ENCODE data around the gene CORIN.

CORIN gene

DNA sequence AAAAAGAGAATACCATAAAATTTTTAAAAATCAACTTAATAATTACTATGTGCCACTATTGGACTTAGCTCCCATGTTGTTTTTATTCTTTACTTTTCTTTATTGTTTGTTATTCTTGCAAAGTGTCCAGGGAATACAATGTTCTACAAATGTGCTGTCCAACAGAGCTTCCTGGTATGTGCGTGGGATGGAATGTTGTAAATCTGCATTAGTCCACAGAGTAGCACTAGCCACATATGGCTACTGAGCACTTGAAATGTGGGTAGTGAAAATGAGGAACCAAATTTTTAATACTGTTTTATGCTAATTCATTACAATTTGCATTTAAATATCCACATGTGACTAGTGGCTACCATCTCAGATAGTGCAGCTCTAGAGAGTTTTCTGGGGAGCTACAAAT lies 14.3 kb upstream of the CORIN start:
- Histone ChIP-seq H3K9ac (ENCODE audit: low read length) (no peak overlapping the region), H3K4me3 (ENCODE audit: low read length) (no peak overlapping the region), H3K4me1 (ENCODE audit: low read length) (no peaks in the 10 kb centered on the region), H3K4me2 (ENCODE audit: low read length) (no peak overlapping the region), H3K36me3 (replicated peaks; ENCODE audit: low read depth, low read length) (peaks cover 36% of the 10 kb centered on the region), H2AFZ (ENCODE audit: low read depth, low read length) (no peak overlapping the region), H3K27ac (ENCODE audit: low read length) (no peak overlapping the region), H3K9me3 (ENCODE audit: insufficient read depth, low read length) (no peaks in the 10 kb centered on the region), H3K27me3 (ENCODE audit: low read depth, low read length) (no peaks in the 10 kb centered on the region), H4K20me1 (ENCODE audit: insufficient read depth, low read length) (no peaks in the 10 kb centered on the region), H3K79me2 (ENCODE audit: low read length) (no peaks in the 10 kb centered on the region)
- TF ChIP-seq, protein P1, sequence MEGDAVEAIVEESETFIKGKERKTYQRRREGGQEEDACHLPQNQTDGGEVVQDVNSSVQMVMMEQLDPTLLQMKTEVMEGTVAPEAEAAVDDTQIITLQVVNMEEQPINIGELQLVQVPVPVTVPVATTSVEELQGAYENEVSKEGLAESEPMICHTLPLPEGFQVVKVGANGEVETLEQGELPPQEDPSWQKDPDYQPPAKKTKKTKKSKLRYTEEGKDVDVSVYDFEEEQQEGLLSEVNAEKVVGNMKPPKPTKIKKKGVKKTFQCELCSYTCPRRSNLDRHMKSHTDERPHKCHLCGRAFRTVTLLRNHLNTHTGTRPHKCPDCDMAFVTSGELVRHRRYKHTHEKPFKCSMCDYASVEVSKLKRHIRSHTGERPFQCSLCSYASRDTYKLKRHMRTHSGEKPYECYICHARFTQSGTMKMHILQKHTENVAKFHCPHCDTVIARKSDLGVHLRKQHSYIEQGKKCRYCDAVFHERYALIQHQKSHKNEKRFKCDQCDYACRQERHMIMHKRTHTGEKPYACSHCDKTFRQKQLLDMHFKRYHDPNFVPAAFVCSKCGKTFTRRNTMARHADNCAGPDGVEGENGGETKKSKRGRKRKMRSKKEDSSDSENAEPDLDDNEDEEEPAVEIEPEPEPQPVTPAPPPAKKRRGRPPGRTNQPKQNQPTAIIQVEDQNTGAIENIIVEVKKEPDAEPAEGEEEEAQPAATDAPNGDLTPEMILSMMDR (IDR thresholded peaks at IDR 0.05; ENCODE audit: low read depth, low read length) = no peak
- TF ChIP-seq EZH2phosphoT487 (IDR thresholded peaks at IDR 0.05; ENCODE audit: low read depth) = no peak

DNA sequence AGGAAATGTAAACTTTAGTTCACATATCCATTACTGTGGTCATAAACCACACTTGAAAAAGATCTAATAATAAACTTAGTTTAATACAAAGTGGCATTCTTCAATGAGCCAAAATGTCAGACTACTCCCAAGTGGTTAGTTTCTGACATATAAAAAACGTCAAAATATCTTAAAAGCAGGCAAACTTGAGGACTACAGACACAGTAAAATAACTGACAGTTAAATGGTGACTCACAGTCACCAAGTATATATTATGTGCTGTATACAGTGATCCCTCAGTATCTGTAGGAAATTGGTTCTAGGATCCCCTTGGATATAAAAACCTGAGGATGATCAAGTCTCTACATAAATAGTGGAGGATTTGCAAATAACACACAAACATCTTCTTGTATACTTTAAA lies 11.6 kb upstream of the CORIN start:
- H3K27ac ChIP-seq (ENCODE audit: low read length) = no peak overlapping the region
- no peak overlapping the region for H3K4me3 ChIP-seq (ENCODE audit: low read length)
- no peaks in the 10 kb centered on the region for H3K79me2 ChIP-seq (ENCODE audit: low read length)
- peaks cover 34% of the 10 kb centered on the region for H3K36me3 ChIP-seq (replicated peaks; ENCODE audit: low read depth, low read length)
- no peaks in the 10 kb centered on the region for H3K4me1 ChIP-seq (ENCODE audit: low read length)
- no peak overlapping the region for H3K9ac ChIP-seq (ENCODE audit: low read length)
- no peak for TF ChIP-seq EZH2phosphoT487 (IDR thresholded peaks at IDR 0.05; ENCODE audit: low read depth)
- TF ChIP-seq, protein P1 (IDR thresholded peaks at IDR 0.05; ENCODE audit: low read depth, low read length) = no peak
- H3K9me3 ChIP-seq (ENCODE audit: insufficient read depth, low read length) = no peaks in the 10 kb centered on the region
- no peak overlapping the region for H3K4me2 ChIP-seq (ENCODE audit: low read length)
- H4K20me1 ChIP-seq (ENCODE audit: insufficient read depth, low read length) = no peaks in the 10 kb centered on the region
- no peaks in the 10 kb centered on the region for H3K27me3 ChIP-seq (ENCODE audit: low read depth, low read length)
- H2AFZ ChIP-seq (ENCODE audit: low read depth, low read length) = no peak overlapping the region

DNA sequence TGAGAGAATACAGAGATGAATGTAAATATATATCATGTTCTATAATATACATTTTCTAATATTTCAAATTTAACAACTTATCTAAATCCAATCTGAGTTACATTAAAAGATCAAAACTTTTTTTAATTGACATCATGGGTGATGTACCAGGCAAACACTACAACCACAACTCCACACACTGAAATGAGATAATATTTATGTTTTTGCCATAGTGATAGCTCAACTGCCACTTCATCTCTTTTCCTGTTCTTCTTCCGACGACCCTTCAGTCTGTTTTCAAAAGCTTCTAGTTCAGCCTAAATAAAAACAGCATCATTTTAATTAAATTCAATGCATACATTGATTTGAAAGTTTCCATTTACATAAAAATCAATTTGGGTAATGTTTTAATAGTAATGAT lies 10.2 kb upstream of the CORIN start:
- Histone ChIP-seq H3K36me3 (replicated peaks; ENCODE audit: low read depth, low read length) (peaks cover 38% of the 10 kb centered on the region), H3K27me3 (ENCODE audit: low read depth, low read length) (no peaks in the 10 kb centered on the region), H3K79me2 (ENCODE audit: low read length) (no peaks in the 10 kb centered on the region), H3K27ac (ENCODE audit: low read length) (no peak overlapping the region), H2AFZ (ENCODE audit: low read depth, low read length) (no peak overlapping the region), H4K20me1 (ENCODE audit: insufficient read depth, low read length) (no peaks in the 10 kb centered on the region), H3K4me1 (ENCODE audit: low read length) (no peaks in the 10 kb centered on the region), H3K9me3 (ENCODE audit: insufficient read depth, low read length) (no peaks in the 10 kb centered on the region), H3K4me3 (ENCODE audit: low read length) (no peak overlapping the region), H3K4me2 (ENCODE audit: low read length) (no peak overlapping the region), H3K9ac (ENCODE audit: low read length) (no peak overlapping the region)
- TF ChIP-seq EZH2phosphoT487 (IDR thresholded peaks at IDR 0.05; ENCODE audit: low read depth) = no peak
- TF ChIP-seq, protein P1 (IDR thresholded peaks at IDR 0.05; ENCODE audit: low read depth, low read length) = no peak

DNA sequence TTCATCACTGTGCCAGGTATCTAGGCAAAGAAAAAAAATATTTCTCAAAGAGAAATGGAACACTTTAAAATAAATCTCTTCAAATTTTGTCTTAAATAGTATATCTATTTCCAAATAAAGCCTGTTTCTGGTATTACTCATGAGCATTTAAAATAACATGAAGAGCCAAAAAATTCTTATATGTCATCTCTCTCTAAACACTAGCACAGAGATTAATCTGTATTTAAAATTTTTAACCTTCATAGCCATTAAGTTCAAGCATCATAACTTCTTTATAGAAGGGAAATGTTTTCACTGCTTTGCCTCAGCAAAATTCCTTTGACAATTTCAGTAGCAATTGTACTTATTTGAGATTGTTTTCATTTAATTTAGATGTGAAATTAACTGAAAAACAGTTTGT lies 5.1 kb upstream of the CORIN start:
- Histone ChIP-seq H3K9ac (ENCODE audit: low read length) (no peak overlapping the region), H3K4me3 (ENCODE audit: low read length) (no peak overlapping the region), H3K9me3 (ENCODE audit: insufficient read depth, low read length) (no peaks in the 10 kb centered on the region), H4K20me1 (ENCODE audit: insufficient read depth, low read length) (peaks cover 10% of the 10 kb centered on the region; the same call in 1 of the 2 replicates), H3K79me2 (ENCODE audit: low read length) (no peaks in the 10 kb centered on the region), H3K4me1 (ENCODE audit: low read length) (peaks cover 22% of the 10 kb centered on the region), H3K4me2 (ENCODE audit: low read length) (no peak overlapping the region), H3K27me3 (ENCODE audit: low read depth, low read length) (no peaks in the 10 kb centered on the region), H3K27ac (ENCODE audit: low read length) (no peak overlapping the region), H2AFZ (ENCODE audit: low read depth, low read length) (no peak overlapping the region), H3K36me3 (replicated peaks; ENCODE audit: low read depth, low read length) (peaks cover 30% of the 10 kb centered on the region)
- TF ChIP-seq, protein P1 (IDR thresholded peaks at IDR 0.05; ENCODE audit: low read depth, low read length) = no peak
- TF ChIP-seq EZH2phosphoT487 (IDR thresholded peaks at IDR 0.05; ENCODE audit: low read depth) = no peak
